Mesenchymal stem cell (in vitro differentiated cells and primary cell): ENCODE measurements around the gene NUMB.

ENCODE experiments used
- DNase-seq: peaks from one replicate; pipeline ENCODE4 v3.0.0-alpha.2; 2013
- H2AFZ ChIP-seq: one replicate; pipeline ENCODE4 v1.6.1; 2013; ENCODE audit warnings: low read depth, mild to moderate bottlenecking, control low read depth, inconsistent platforms, low read length, moderate library complexity
- H2AK5ac ChIP-seq: 2 replicates; pipeline ENCODE4 v1.6.1; 2013; ENCODE audit warnings: low read length, moderate library complexity, mild to moderate bottlenecking, inconsistent platforms; ENCODE audit not compliant: severe bottlenecking
- H2BK120ac ChIP-seq: one replicate; pipeline ENCODE4 v1.6.1; 2013; ENCODE audit warnings: low read depth, mild to moderate bottlenecking, inconsistent platforms, low read length, moderate library complexity
- H2BK12ac ChIP-seq, 2 experiments: one replicate each; pipeline ENCODE4 v1.6.1; 2013; ENCODE audit warnings: inconsistent platforms in 2 of 2, low read length in 2 of 2, mild to moderate bottlenecking in 2 of 2, moderate library complexity in 2 of 2, control low read depth in 1 of 2
- H2BK15ac ChIP-seq: one replicate; pipeline ENCODE4 v1.6.1; 2013; ENCODE audit warnings: mild to moderate bottlenecking, low read depth, inconsistent platforms; ENCODE audit not compliant: poor library complexity, severe bottlenecking
- H2BK5ac ChIP-seq: 2 replicates; pipeline ENCODE4 v1.6.1; 2013; ENCODE audit warnings: low read depth, mild to moderate bottlenecking, low read length, control low read depth, inconsistent platforms; ENCODE audit not compliant: poor library complexity, severe bottlenecking
- H3K14ac ChIP-seq, 2 experiments: one replicate each; pipeline ENCODE4 v1.6.1; 2013; ENCODE audit warnings: inconsistent platforms in 2 of 2, low read length in 2 of 2, control low read depth in 1 of 2, mild to moderate bottlenecking in 1 of 2, moderate library complexity in 1 of 2
- H3K18ac ChIP-seq, 2 experiments: one replicate each; pipeline ENCODE4 v1.6.1; 2013; ENCODE audit warnings: inconsistent platforms in 2 of 2, low read length in 2 of 2, control low read depth in 1 of 2, low read depth in 1 of 2, mild to moderate bottlenecking in 1 of 2
- H3K23ac ChIP-seq, 2 experiments: one replicate each; pipeline ENCODE4 v1.6.1; 2013; ENCODE audit warnings: inconsistent platforms in 2 of 2, low read length in 2 of 2, mild to moderate bottlenecking in 2 of 2, moderate library complexity in 2 of 2, control low read depth in 1 of 2
- H3K27ac ChIP-seq: 2 replicates; pipeline ENCODE4 v1.5.1; 2013; ENCODE audit warnings: mild to moderate bottlenecking, moderate library complexity, low read length, control low read depth, inconsistent platforms; ENCODE audit not compliant: poor library complexity, severe bottlenecking
- H3K27me3 ChIP-seq, 2 experiments: 2 replicates each; pipeline versions ENCODE4 v1.6.1 to v1.7.0; 2013; ENCODE audit warnings: low read length in 2 of 2, mild to moderate bottlenecking in 2 of 2, moderate library complexity in 2 of 2, control low read depth in 1 of 2, inconsistent platforms in 1 of 2; ENCODE audit not compliant: control insufficient read depth in 1 of 2, insufficient read depth in 1 of 2
- H3K36me3 ChIP-seq, 2 experiments: 2 replicates each; pipeline versions ENCODE4 v1.6.1 to v1.7.0; 2013; ENCODE audit warnings: low read length in 2 of 2, control low read depth in 1 of 2, inconsistent platforms in 1 of 2, low read depth in 1 of 2, mild to moderate bottlenecking in 1 of 2; ENCODE audit not compliant: insufficient read depth in 2 of 2, control insufficient read depth in 1 of 2
- H3K4ac ChIP-seq, 2 experiments: one replicate each; pipeline ENCODE4 v1.6.1; 2013; ENCODE audit warnings: inconsistent platforms in 2 of 2, low read length in 2 of 2, mild to moderate bottlenecking in 2 of 2, moderate library complexity in 2 of 2, control low read depth in 1 of 2, low read depth in 1 of 2
- H3K4me1 ChIP-seq: 2 replicates; pipeline ENCODE4 v1.6.1; 2013; ENCODE audit warnings: low read depth, low read length, control low read depth; ENCODE audit not compliant: control insufficient read depth, insufficient read depth
- H3K4me2 ChIP-seq: 2 replicates; pipeline ENCODE4 v1.6.1; 2013; ENCODE audit warnings: low read length, mild to moderate bottlenecking, inconsistent platforms; ENCODE audit not compliant: poor library complexity, severe bottlenecking
- H3K4me3 ChIP-seq, 2 experiments: 2 replicates each; pipeline versions ENCODE4 v1.5.1 to v1.7.0; 2013; ENCODE audit warnings: low read length in 2 of 2, mild to moderate bottlenecking in 2 of 2, control low read depth in 1 of 2, low read depth in 1 of 2; ENCODE audit not compliant: insufficient read depth in 1 of 2
- H3K79me1 ChIP-seq: replicated peaks from 2 replicates; pipeline ENCODE4 v1.6.1; 2013; ENCODE audit warnings: mild to moderate bottlenecking, control low read depth, low read length, inconsistent platforms; ENCODE audit not compliant: poor library complexity, severe bottlenecking
- H3K9ac ChIP-seq: 2 replicates; pipeline ENCODE4 v1.7.0; 2013; ENCODE audit warnings: mild to moderate bottlenecking, low read length, moderate library complexity
- H3K9me3 ChIP-seq: 2 replicates; pipeline ENCODE4 v1.7.0; 2013; ENCODE audit warnings: mild to moderate bottlenecking, low read length; ENCODE audit not compliant: control insufficient read depth
- H4K8ac ChIP-seq: one replicate; pipeline ENCODE4 v1.6.1; 2013; ENCODE audit warnings: inconsistent platforms, mild to moderate bottlenecking, low read length, moderate library complexity
- H4K91ac ChIP-seq: one replicate; pipeline ENCODE4 v1.6.1; 2013; ENCODE audit warnings: mild to moderate bottlenecking, low read length, inconsistent platforms
- WGBS: methylation state at CpG from one replicate; pipeline ENCODE4 v1.1.7; 2013; ENCODE audit warnings: mixed read lengths; 5-methylcytosine and 5-hydroxymethylcytosine counted together

The NUMB gene

GRCh38 chr14:73474952-73475351 is 16.6 kb upstream of the NUMB start:
- WGBS = 89% methylated on average over 4 of the region's 4 CpGs
- no peak overlapping the region for H3K4ac ChIP-seq

GRCh38 chr14:73472185-73473114 is 14.1 kb upstream of the NUMB start:
- no peak overlapping the region for H2AK5ac ChIP-seq
- H3K4me2 ChIP-seq = no peak overlapping the region
- no peaks in the 10 kb centered on the region for H3K9me3 ChIP-seq
- no peak overlapping the region for H2BK120ac ChIP-seq
- no peak overlapping the region for H3K14ac ChIP-seq
- 61% methylated on average over 16 of the region's 18 CpGs for WGBS
- H2BK12ac ChIP-seq = no peak overlapping the region
- H3K18ac ChIP-seq = no peak overlapping the region
- H2AFZ ChIP-seq = no peak overlapping the region
- H3K4me1 ChIP-seq = peaks cover 1% of the 10 kb centered on the region
- no peak overlapping the region for H3K9ac ChIP-seq
- peak; percentile 75 for DNase-seq
- no peak overlapping the region for H2BK15ac ChIP-seq
- H3K36me3 ChIP-seq = no peaks in the 10 kb centered on the region
- no peak overlapping the region for H4K91ac ChIP-seq
- no peak overlapping the region for H3K4me3 ChIP-seq
- no peak overlapping the region for H4K8ac ChIP-seq
- H3K27me3 ChIP-seq = no peaks in the 10 kb centered on the region
- no peak overlapping the region for H3K27ac ChIP-seq
- no peak overlapping the region for H3K23ac ChIP-seq
- no peaks in the 10 kb centered on the region for H3K79me1 ChIP-seq
- no peak overlapping the region for H3K4ac ChIP-seq
- H2BK5ac ChIP-seq = no peak overlapping the region

More at GRCh38 chr14:73474952-73475351, 16.6 kb upstream of the NUMB start:
- Histone ChIP-seq H3K36me3 (no peaks in the 10 kb centered on the region), H3K4me2 (no peak overlapping the region), H3K9me3 (no peaks in the 10 kb centered on the region), H3K18ac (no peak overlapping the region), H2BK12ac (no peak overlapping the region), H3K9ac (no peak overlapping the region), H3K27me3 (no peaks in the 10 kb centered on the region), H3K4me3 (no peak overlapping the region), H3K14ac (no peak overlapping the region), H3K23ac (no peak overlapping the region), H2AK5ac (no peak overlapping the region), H4K8ac (no peak overlapping the region), H3K4me1 (no peaks in the 10 kb centered on the region), H3K27ac (no peak overlapping the region), H3K79me1 (no peaks in the 10 kb centered on the region), H2BK5ac (no peak overlapping the region), H4K91ac (no peak overlapping the region), H2AFZ (no peak overlapping the region), H2BK120ac (no peak overlapping the region), H2BK15ac (no peak overlapping the region)
- no peak for DNase-seq

GRCh38 chr14:73471582-73472184 is 13.3 kb upstream of the NUMB start:
- no peak overlapping the region for H3K23ac ChIP-seq
- H2BK120ac ChIP-seq = no peak overlapping the region
- H3K4me3 ChIP-seq = no peak overlapping the region
- no peak overlapping the region for H3K27ac ChIP-seq
- H2BK15ac ChIP-seq = no peak overlapping the region
- WGBS = 80% methylated on average over 6 of the region's 6 CpGs
- H4K91ac ChIP-seq = no peak overlapping the region
- no peak overlapping the region for H2AFZ ChIP-seq
- H3K18ac ChIP-seq = no peak overlapping the region
- no peaks in the 10 kb centered on the region for H3K79me1 ChIP-seq
- H2BK12ac ChIP-seq = no peak overlapping the region
- no peak overlapping the region for H2BK5ac ChIP-seq
- H3K27me3 ChIP-seq = no peaks in the 10 kb centered on the region
- no peak for DNase-seq
- H3K9ac ChIP-seq = no peak overlapping the region
- H3K4ac ChIP-seq = no peak overlapping the region
- H3K14ac ChIP-seq = no peak overlapping the region
- H3K4me2 ChIP-seq = no peak overlapping the region
- no peak overlapping the region for H2AK5ac ChIP-seq
- H3K9me3 ChIP-seq = no peaks in the 10 kb centered on the region
- H4K8ac ChIP-seq = no peak overlapping the region
- no peaks in the 10 kb centered on the region for H3K36me3 ChIP-seq
- H3K4me1 ChIP-seq = peaks cover 1% of the 10 kb centered on the region

GRCh38 chr14:73468828-73469375 is 10.6 kb upstream of the NUMB start:
- H2BK120ac ChIP-seq = no peak overlapping the region
- 92% methylated on average over 2 of the region's 3 CpGs for WGBS
- H2BK15ac ChIP-seq = no peak overlapping the region
- no peak overlapping the region for H3K4ac ChIP-seq
- peak overlapping the region; percentile 44 for H3K27ac ChIP-seq
- no peak overlapping the region for H3K9ac ChIP-seq
- H2BK5ac ChIP-seq = no peak overlapping the region
- no peak overlapping the region for H2BK12ac ChIP-seq
- peaks cover 1% of the 10 kb centered on the region for H3K4me1 ChIP-seq
- H2AK5ac ChIP-seq = no peak overlapping the region
- no peaks in the 10 kb centered on the region for H3K27me3 ChIP-seq
- no peak for DNase-seq
- H2AFZ ChIP-seq = no peak overlapping the region
- no peak overlapping the region for H3K14ac ChIP-seq
- no peaks in the 10 kb centered on the region for H3K36me3 ChIP-seq
- H3K79me1 ChIP-seq = no peaks in the 10 kb centered on the region
- H3K23ac ChIP-seq = no peak overlapping the region
- no peak overlapping the region for H4K8ac ChIP-seq
- no peak overlapping the region for H3K18ac ChIP-seq
- no peaks in the 10 kb centered on the region for H3K9me3 ChIP-seq
- H3K4me3 ChIP-seq = no peak overlapping the region
- no peak overlapping the region for H3K4me2 ChIP-seq
- H4K91ac ChIP-seq = no peak overlapping the region
